H1 (cell line): Measurements from ENCODE around the gene ZNF524. TPM values are rescaled to one million over a fixed set of nuclear protein-coding genes. Genes with fewer than 3 reads are reported as not detected.

Experiments
- CTCF ChIA-PET: fragments of 300-600 bp; sonication (Branson Sonifier 250); formaldehyde crosslinking; loops from one replicate; lab custom pipeline; 2021; ENCODE audit not compliant: partially characterized antibody; lab: Charles Lee
- POLR2A ChIA-PET: fragments of 300-600 bp; sonication (Branson Sonifier 250); formaldehyde crosslinking; loops from one replicate; lab custom pipeline; 2021; ENCODE audit warnings: inconsistent platforms; ENCODE audit not compliant: partially characterized antibody; lab: Charles Lee
- DNase-seq, 2 experiments: peaks; one replicate each; pipeline versions ENCODE4 v3.0.0 to v3.0.0-alpha.2; 2010 to 2022; ENCODE audit warnings: low spot score in 2 of 2, low read depth in 1 of 2, mixed read lengths in 1 of 2
- FAIRE-seq: peaks from 2 replicates; lab custom pipeline; 2011; peaks lifted over from hg19 to GRCh38; lab: Jason Lieb, UNC
- H2AFZ ChIP-seq: 2 replicates; pipeline ENCODE4 v1.8.1; 2012; ENCODE audit warnings: low read length, inconsistent platforms
- H2AK5ac ChIP-seq: 2 replicates; pipeline ENCODE4 v1.6.1; 2013; ENCODE audit warnings: low read depth, low read length
- H2BK120ac ChIP-seq: replicated peaks from 2 replicates; pipeline ENCODE3; 2013; ENCODE audit warnings: low read depth, low read length, inconsistent platforms
- H2BK12ac ChIP-seq: 2 replicates; pipeline ENCODE4 v1.6.1; 2013; ENCODE audit warnings: low read depth, low read length
- H2BK15ac ChIP-seq: 2 replicates; pipeline ENCODE4 v1.6.1; 2013; ENCODE audit warnings: low read length
- H2BK20ac ChIP-seq: 2 replicates; pipeline ENCODE4 v1.6.1; 2013; ENCODE audit warnings: low read length
- H2BK5ac ChIP-seq: 2 replicates; pipeline ENCODE4 v1.6.1; 2013; ENCODE audit warnings: low read depth, low read length
- H3K14ac ChIP-seq: 2 replicates; pipeline ENCODE4 v1.6.1; 2013; ENCODE audit warnings: inconsistent platforms; ENCODE audit not compliant: insufficient read length
- H3K18ac ChIP-seq: 2 replicates; pipeline ENCODE4 v1.6.1; 2013; ENCODE audit warnings: low read length; ENCODE audit errors: extremely low read depth
- H3K23ac ChIP-seq: 2 replicates; pipeline ENCODE4 v1.6.1; 2013; ENCODE audit warnings: inconsistent platforms; ENCODE audit not compliant: insufficient read length
- H3K23me2 ChIP-seq: 2 replicates; pipeline ENCODE4 v1.6.1; 2013; ENCODE audit warnings: low read depth, low read length
- H3K27ac ChIP-seq: 2 replicates; pipeline ENCODE4 v1.6.1; 2011; ENCODE audit warnings: low read depth, low read length, inconsistent platforms
- H3K27me3 ChIP-seq, 4 experiments: replicated peaks in 1 of 4; 1 replicate in 1 of 4; 2 replicates in 3 of 4; pipeline versions ENCODE4 v1.6.1 to v1.8.1; 2011 to 2013; ENCODE audit warnings: low read length in 3 of 4, mild to moderate bottlenecking in 3 of 4, inconsistent platforms in 2 of 4, mixed read lengths in 2 of 4, moderate library complexity in 1 of 4; ENCODE audit not compliant: control insufficient read depth in 3 of 4, insufficient read depth in 3 of 4; ENCODE audit errors: extremely low read depth in 1 of 4
- H3K36me3 ChIP-seq, 4 experiments: 2 replicates each; pipeline versions ENCODE4 v1.6.1 to v1.8.1; 2011 to 2013; ENCODE audit warnings: mild to moderate bottlenecking in 4 of 4, low read length in 3 of 4, moderate library complexity in 2 of 4, control low read depth in 1 of 4, inconsistent platforms in 1 of 4; ENCODE audit not compliant: insufficient read depth in 4 of 4, control insufficient read depth in 2 of 4
- H3K4ac ChIP-seq: replicated peaks from 2 replicates; pipeline ENCODE3; 2013; ENCODE audit warnings: low read length, low read depth, mixed read lengths, inconsistent platforms; ENCODE audit not compliant: insufficient read length
- H3K4me1 ChIP-seq, 4 experiments: replicated peaks in 1 of 4; 1 replicate in 1 of 4; 2 replicates in 3 of 4; pipeline versions ENCODE4 v1.6.1 to v1.8.1; 2011 to 2013; ENCODE audit warnings: low read length in 3 of 4, inconsistent platforms in 2 of 4, mixed read lengths in 1 of 4; ENCODE audit not compliant: insufficient read depth in 4 of 4, control insufficient read depth in 3 of 4
- H3K4me2 ChIP-seq, 2 experiments: 2 replicates each; pipeline versions ENCODE4 v1.6.1 to v1.8.1; 2011 to 2013; ENCODE audit warnings: low read depth in 2 of 2, low read length in 2 of 2, control low read depth in 1 of 2, inconsistent platforms in 1 of 2, mild to moderate bottlenecking in 1 of 2; ENCODE audit not compliant: insufficient read depth in 1 of 2
- H3K4me3 ChIP-seq, 4 experiments: fragments of 200-600, 300-600 bp in 1 of 4; sonication (generic), shearing (Covaris generic), sonication (Bioruptor Twin) in 1 of 4; 2 replicates each; pipeline versions ENCODE4 v1.5.1 to v1.8.1; 2011 to 2016; ENCODE audit warnings: low read length in 4 of 4, low read depth in 3 of 4, control low read depth in 2 of 4, inconsistent platforms in 2 of 4, mild to moderate bottlenecking in 2 of 4, mixed read lengths in 1 of 4, moderate library complexity in 1 of 4; ENCODE audit not compliant: insufficient read depth in 2 of 4; ENCODE audit errors: extremely low read depth in 1 of 4
- H3K56ac ChIP-seq: replicated peaks from 2 replicates; pipeline ENCODE3; 2013; ENCODE audit warnings: low read depth, mild to moderate bottlenecking, mixed read lengths, low read length, inconsistent platforms; ENCODE audit not compliant: insufficient read length
- H3K79me1 ChIP-seq: 2 replicates; pipeline ENCODE4 v1.6.1; 2013; ENCODE audit warnings: low read depth, low read length, control low read depth
- H3K79me2 ChIP-seq, 2 experiments: 2 replicates each; pipeline versions ENCODE4 v1.6.1 to v1.8.1; 2012 to 2013; ENCODE audit warnings: low read length in 2 of 2, mild to moderate bottlenecking in 2 of 2, inconsistent platforms in 1 of 2; ENCODE audit not compliant: insufficient read depth in 2 of 2, control insufficient read depth in 1 of 2
- H3K9ac ChIP-seq, 4 experiments: replicated peaks in 1 of 4; 1 replicate in 1 of 4; 2 replicates in 3 of 4; pipeline versions ENCODE4 v1.6.1 to v1.8.1; 2011 to 2013; ENCODE audit warnings: low read depth in 3 of 4, low read length in 3 of 4, control low read depth in 2 of 4, mild to moderate bottlenecking in 2 of 4, moderate library complexity in 2 of 4, inconsistent platforms in 1 of 4; ENCODE audit errors: extremely low read depth in 1 of 4
- H3K9me3 ChIP-seq, 2 experiments: 2 replicates each; pipeline versions ENCODE4 v1.6.1 to v1.8.1; 2012 to 2013; ENCODE audit warnings: mild to moderate bottlenecking in 2 of 2, moderate library complexity in 2 of 2, control low read depth in 1 of 2, inconsistent platforms in 1 of 2, low read depth in 1 of 2, low read length in 1 of 2, mixed read lengths in 1 of 2; ENCODE audit not compliant: insufficient read depth in 2 of 2
- H4K20me1 ChIP-seq, 2 experiments: replicated peaks in 1 of 2; 2 replicates each; pipeline versions ENCODE3 to v1.8.1; 2011 to 2013; ENCODE audit warnings: inconsistent platforms in 2 of 2, low read length in 2 of 2, mild to moderate bottlenecking in 1 of 2; ENCODE audit not compliant: insufficient read depth in 2 of 2, control insufficient read depth in 1 of 2
- H4K5ac ChIP-seq: 2 replicates; pipeline ENCODE4 v1.6.1; 2013; ENCODE audit warnings: low read length, low read depth, mixed read lengths, inconsistent platforms; ENCODE audit not compliant: insufficient read length
- H4K8ac ChIP-seq: 2 replicates; pipeline ENCODE4 v1.8.0; 2013; ENCODE audit warnings: mild to moderate bottlenecking, moderate library complexity, low read length, inconsistent platforms; ENCODE audit not compliant: insufficient read depth; ENCODE audit errors: extremely low read depth
- H4K91ac ChIP-seq: replicated peaks from 2 replicates; pipeline ENCODE3; 2013; ENCODE audit warnings: low read length, mixed read lengths, inconsistent platforms; ENCODE audit not compliant: insufficient read length
- ATF3 ChIP-seq: IDR thresholded peaks from 2 replicates; pipeline ENCODE4 v1.6.1; 2011; ENCODE audit warnings: low read depth, mild to moderate bottlenecking, low read length; ENCODE audit not compliant: insufficient read depth
- CBX5 ChIP-seq: fragments of 300-800, 300-1000 bp; sonication (generic); IDR thresholded peaks from 2 replicates; pipeline ENCODE4 v1.7.1; 2016; ENCODE audit warnings: antibody characterized with exemption, low read length, low read depth
- CEBPB ChIP-seq: IDR thresholded peaks from 2 replicates; pipeline ENCODE4 v1.6.1; 2012; ENCODE audit warnings: low read depth, low read length
- CTCF ChIP-seq, 3 experiments: IDR thresholded peaks; 1 replicate in 2 of 3; 2 replicates in 1 of 3; pipeline versions ENCODE4 v1.5.1 to v1.6.1; 2011; ENCODE audit warnings: low read length in 3 of 3, mild to moderate bottlenecking in 3 of 3, inconsistent platforms in 2 of 3, low read depth in 1 of 3, moderate library complexity in 1 of 3; ENCODE audit not compliant: insufficient read depth in 1 of 3; ENCODE audit errors: control extremely low read depth in 1 of 3
- JUND ChIP-seq: IDR thresholded peaks from 2 replicates; pipeline ENCODE4 v1.6.1; 2011; ENCODE audit warnings: mild to moderate bottlenecking, improper control_type of control experiment, low read length
- KDM4A ChIP-seq: IDR thresholded peaks from one replicate; pipeline ENCODE4 v1.7.1; 2012; ENCODE audit warnings: low read depth, mild to moderate bottlenecking, moderate library complexity, low read length, inconsistent platforms; ENCODE audit not compliant: severe bottlenecking
- MAFK ChIP-seq: IDR thresholded peaks from 2 replicates; pipeline ENCODE4 v1.6.1; 2012; ENCODE audit warnings: low read depth, mild to moderate bottlenecking, improper control_type of control experiment, low read length
- PHF8 ChIP-seq: fragments of 200-600 bp; sonication (generic); conservative IDR thresholded peaks from 2 replicates; pipeline ENCODE4 v1.7.1; 2012; ENCODE audit warnings: low read depth, mild to moderate bottlenecking, inconsistent platforms, low read length, moderate library complexity
- RBBP5 ChIP-seq: IDR thresholded peaks from 2 replicates; pipeline ENCODE4 v1.7.1; 2012; ENCODE audit warnings: low read depth, mild to moderate bottlenecking, inconsistent platforms, low read length, moderate library complexity, borderline replicate concordance
- SP1 ChIP-seq: IDR thresholded peaks from 2 replicates; pipeline ENCODE4 v1.6.1; 2011; ENCODE audit warnings: low read depth, low read length
- SRF ChIP-seq: IDR thresholded peaks from 2 replicates; pipeline ENCODE4 v1.6.1; 2011; ENCODE audit warnings: mild to moderate bottlenecking, low read depth, low read length, moderate library complexity
- WGBS, 2 experiments: shearing (Covaris generic) in 1 of 2; methylation state at CpG; one replicate each; pipeline versions ENCODE4 v1.1.6 to v1.1.7; 2013 to 2015; ENCODE audit warnings: low lambda C conversion rate in 2 of 2, mixed read lengths in 2 of 2, inconsistent platforms in 1 of 2, low coverage in 1 of 2, missing lambda C conversion rate in 1 of 2; ENCODE audit not compliant: insufficient replicate concordance in 2 of 2, insufficient coverage in 1 of 2, insufficient read length in 1 of 2; ENCODE audit errors: extremely low coverage in 1 of 2, missing lambda C conversion rate in 1 of 2; 5-methylcytosine and 5-hydroxymethylcytosine counted together
- polyA plus RNA-seq, 7 experiments: library from polyadenylated mRNA; depleted of rRNA in 3 of 7; stranded (reverse) in 5 of 7; unstranded in 2 of 7; fragments of >200 nt in 5 of 7; fragments of 200-250 nt in 2 of 7; gene quantifications; 1 replicate in 5 of 7; 2 replicates in 1 of 7; 4 replicates in 1 of 7; pipeline versions ENCODE4 v1.2.1 to v1.2.3, GENCODE V29; 2011 to 2013; ENCODE audit warnings: missing spikeins in 2 of 7, mixed read lengths in 2 of 7
- total RNA-seq: library from RNA; stranded (reverse); fragmentation: NEBNext Ultra II Directional; extraction: Animal tissue kit (Norgen Biotek cat#: 25700); gene quantifications from 2 replicates; pipeline ENCODE4 v1.2.1, GENCODE V29; 2021

The ZNF524 gene
- total and polyA plus RNA-seq, 2 of the 8 experiments (the other 6 are each of a cell fraction or from before 2014, with no cell fraction given): 4.4 to 4.7 TPM

GRCh38 chr19:55588738-55589137, 11.3 kb upstream of the ZNF524 start:
- no peak overlapping the region for H3K56ac ChIP-seq
- H3K4ac ChIP-seq: no peak overlapping the region
- H2AFZ ChIP-seq: no peak overlapping the region
- H2BK20ac ChIP-seq: no peak overlapping the region
- no peaks in the 10 kb centered on the region for H3K79me2 ChIP-seq
- no peak overlapping the region for H3K18ac ChIP-seq
- DNase-seq: no peak
- no peak overlapping the region for H4K5ac ChIP-seq
- peaks cover 0 to 8% (median 5%) of the 10 kb centered on the region in 4 experiments; a peak in 6 of 7 replicates for H3K4me1 ChIP-seq
- no peak overlapping the region for H3K27ac ChIP-seq
- H3K23me2 ChIP-seq: peaks cover 11% of the 10 kb centered on the region
- H3K27me3 ChIP-seq: no peaks in the 10 kb centered on the region; a peak in 2 of 7 replicates
- H4K91ac ChIP-seq: no peak overlapping the region
- H3K23ac ChIP-seq: no peak overlapping the region
- no peaks in the 10 kb centered on the region for H3K79me1 ChIP-seq
- H4K20me1 ChIP-seq: no peaks in the 10 kb centered on the region
- H2AK5ac ChIP-seq: no peak overlapping the region
- H4K8ac ChIP-seq: no peak overlapping the region
- no peak overlapping the region for H3K4me3 ChIP-seq
- no peak overlapping the region for H2BK5ac ChIP-seq
- H3K9ac ChIP-seq: no peak overlapping the region
- no peaks in the 10 kb centered on the region; a peak in 1 of 8 replicates for H3K36me3 ChIP-seq
- POLR2A ChIA-PET: interaction anchor here (1.4 to 5.5 kb wide), 2 partner anchors 10 to 32 kb away, joined by 3 to 42 read pairs; partner anchors contain the start of genes FIZ1 and ZNF524
- CTCF ChIA-PET: no interaction called here
- no peak overlapping the region for H3K14ac ChIP-seq
- H2BK12ac ChIP-seq: no peak overlapping the region
- no peak overlapping the region for H2BK15ac ChIP-seq
- no peak overlapping the region for H2BK120ac ChIP-seq
- no peak for FAIRE-seq
- H3K4me2 ChIP-seq: no peak overlapping the region
- no peaks in the 10 kb centered on the region for H3K9me3 ChIP-seq
- 87% methylated on average over 8 of the region's 8 CpGs; no CpG with 5 or more reads in 1 of the 2 experiments for WGBS, 2 experiments
- no peak for TF ChIP-seq ATF3
- no peak for TF ChIP-seq MAFK
- no peak for TF ChIP-seq CBX5
- no peak for TF ChIP-seq KDM4A
- TF ChIP-seq SP1: no peak
- TF ChIP-seq SRF: no peak
- no peak for TF ChIP-seq PHF8
- no peak for TF ChIP-seq CTCF (IDR thresholded peaks at IDR 0.05; ENCODE audit: control extremely low read depth in 1 of 3, insufficient read depth in 1 of 3, low read depth in 1 of 3, low read length in 3 of 3)
- no peak for TF ChIP-seq CEBPB
- TF ChIP-seq RBBP5: no peak
- no peak for TF ChIP-seq JUND
